Gastroesophageal sphincter (tissue), 4 donors: Measurements from ENCODE around the gene HRH3. TPM values are rescaled to one million over a fixed set of nuclear protein-coding genes. Genes with fewer than 3 reads are reported as not detected.

Experiments
- ATAC-seq: fragments of 150-250 bp; one replicate; pipeline ENCODE4 v1.9.1; 2016; ENCODE audit warnings: mild to moderate bottlenecking, moderate library complexity
- H3K27ac ChIP-seq, 4 donors: fragments of 200-600 bp; sonication (generic) in 3 of 4; 1 replicate in 3 of 4; 2 replicates in 1 of 4; pipeline ENCODE4 v1.5.1; 2016 to 2019
- H3K27me3 ChIP-seq: fragments of 200-600 bp; sonication (generic); one replicate; pipeline ENCODE4 v1.5.1; 2019
- H3K36me3 ChIP-seq, 2 donors: fragments of 200-600 bp; sonication (generic); one replicate each; pipeline ENCODE4 v1.5.1; 2019; ENCODE audit warnings: control low read depth in 1 of 2
- H3K4me1 ChIP-seq, 3 donors: fragments of 200-600 bp; sonication (generic); 1 replicate in 2 of 3; 2 replicates in 1 of 3; pipeline ENCODE4 v1.5.1; 2016 to 2019; ENCODE audit warnings: control low read depth in 2 of 3
- H3K4me3 ChIP-seq, 2 donors: fragments of 200-600 bp; sonication (generic); one replicate each; pipeline ENCODE4 v1.5.1; 2019; ENCODE audit warnings: mild to moderate bottlenecking in 1 of 2, moderate library complexity in 1 of 2
- H3K9me3 ChIP-seq, 3 donors: fragments of 200-600 bp; sonication (generic); one replicate each; pipeline ENCODE4 v1.5.1; 2017 to 2019; ENCODE audit warnings: control low read depth in 2 of 3
- CTCF ChIP-seq, 4 experiments: fragments of 200-600 bp in 2 of 4; fragments of 450-650 bp in 2 of 4; sonication (generic) in 1 of 4; IDR thresholded peaks; one replicate each; pipeline ENCODE4 v1.5.1; 2017 to 2019; ENCODE audit warnings: antibody characterized with exemption in 4 of 4, mild to moderate bottlenecking in 2 of 4, moderate library complexity in 2 of 4
- EP300 ChIP-seq: sonication (generic); formaldehyde crosslinking; IDR thresholded peaks from one replicate; pipeline ENCODE4 v1.6.1; 2017; ENCODE audit warnings: antibody characterized with exemption, mild to moderate bottlenecking
- POLR2A ChIP-seq, 2 donors: fragments of 450-650 bp; IDR thresholded peaks; one replicate each; pipeline ENCODE4 v1.6.1; 2017; ENCODE audit warnings: antibody characterized with exemption in 2 of 2, mild to moderate bottlenecking in 2 of 2, moderate library complexity in 1 of 2
- POLR2AphosphoS5 ChIP-seq: sonication (generic); formaldehyde crosslinking; IDR thresholded peaks from one replicate; pipeline ENCODE4 v1.6.1; 2017; ENCODE audit warnings: antibody characterized with exemption
- WGBS, 2 donors: methylation state at CpG; one replicate each; pipeline ENCODE4 v1.1.5; 2018; ENCODE audit warnings: low coverage in 1 of 2; 5-methylcytosine and 5-hydroxymethylcytosine counted together
- total RNA-seq, 4 donors: library from RNA; depleted of rRNA; stranded (reverse); fragments of >200 nt; gene quantifications; one replicate each; pipeline ENCODE4 v1.1.0, GENCODE V29; 2016

The HRH3 gene
- total RNA-seq, 4 donors from 2014 or later = not detected

- Histone ChIP-seq H3K9me3 (no peaks in the 10 kb centered on the region), H3K4me3 (no peak overlapping the region), H3K36me3 (peaks cover 0 to 25% of the 10 kb centered on the region in 2 donors), H3K27me3 (no peaks in the 10 kb centered on the region), H3K27ac (no peak overlapping the region), H3K4me1 (peaks cover 0 to 26% (median 0%) of the 10 kb centered on the region in 3 donors)
- no peak for TF ChIP-seq CTCF (IDR thresholded peaks at IDR 0.05)
- no peak for TF ChIP-seq EP300
- TF ChIP-seq POLR2AphosphoS5 = no peak
- TF ChIP-seq POLR2A (IDR thresholded peaks at IDR 0.05) = no peak
- WGBS, 2 donors = 75 to 96% methylated on average over 2 to 3 of the region's 6 CpGs
- ATAC-seq = no peak
Measured at GRCh38 chr20:62253398-62253797, 33.3 kb upstream of the HRH3 start.

- ATAC-seq = no peak
- H3K9me3 ChIP-seq = no peaks in the 10 kb centered on the region
- no peaks in the 10 kb centered on the region for H3K27me3 ChIP-seq
- WGBS, 2 donors = 79 to 84% methylated on average over 12 to 24 of the region's 26 CpGs
- peaks cover 0 to 19% of the 10 kb centered on the region in 2 donors for H3K36me3 ChIP-seq
- H3K4me3 ChIP-seq = no peak overlapping the region
- H3K4me1 ChIP-seq = peaks cover 0 to 18% (median 0%) of the 10 kb centered on the region in 3 donors
- TF ChIP-seq EP300 (no peak), CTCF (IDR thresholded peaks at IDR 0.05) (no peak), POLR2A (IDR thresholded peaks at IDR 0.05) (no peak)
- H3K27ac ChIP-seq = no peak overlapping the region
Measured at GRCh38 chr20:62252342-62252966, 32.4 kb upstream of the HRH3 start.

GRCh38 chr20:62248890-62249560, 28.9 kb upstream of the HRH3 start:
- no peaks in the 10 kb centered on the region for H3K27me3 ChIP-seq
- TF ChIP-seq CTCF (IDR thresholded peaks at IDR 0.05) (no peak), POLR2A (IDR thresholded peaks at IDR 0.05) (no peak), EP300 (no peak), POLR2AphosphoS5 (no peak)
- WGBS, 2 donors = 75 to 79% methylated on average over 2 to 5 of the region's 6 CpGs
- H3K9me3 ChIP-seq = no peaks in the 10 kb centered on the region
- peaks cover 0 to 6% of the 10 kb centered on the region in 2 donors for H3K36me3 ChIP-seq
- H3K4me1 ChIP-seq = peaks cover 0 to 38% (median 4%) of the 10 kb centered on the region in 3 donors
- ATAC-seq = no peak
- H3K27ac ChIP-seq = no peak overlapping the region
- H3K4me3 ChIP-seq = no peak overlapping the region

GRCh38 chr20:62246872-62247652, 27.0 kb upstream of the HRH3 start:
- H3K27me3 ChIP-seq = no peaks in the 10 kb centered on the region
- no peak for ATAC-seq
- no peak overlapping the region for H3K4me3 ChIP-seq
- peaks cover 0 to 15% of the 10 kb centered on the region in 2 donors for H3K36me3 ChIP-seq
- 42 to 61% methylated on average over 4 to 7 of the region's 22 CpGs for WGBS, 2 donors
- H3K4me1 ChIP-seq = peaks cover 0 to 42% (median 9%) of the 10 kb centered on the region in 3 donors
- TF ChIP-seq POLR2A (IDR thresholded peaks at IDR 0.05) (no peak), CTCF (IDR thresholded peaks at IDR 0.05) (no peak), POLR2AphosphoS5 (no peak), EP300 (no peak)
- H3K9me3 ChIP-seq = no peaks in the 10 kb centered on the region
- H3K27ac ChIP-seq = no peak overlapping the region
